OCI-LY7 (cell line): ENCODE data around the gene TMEM8B.

ENCODE experiments used
- CTCF ChIP-seq: fragments of 200-600 bp; sonication (generic); conservative IDR thresholded peaks from 2 replicates; pipeline ENCODE4 v1.5.1; 2014; ENCODE audit warnings: mild to moderate bottlenecking, antibody characterized with exemption, low read length, moderate library complexity, mixed read lengths
- EZH2phosphoT487 ChIP-seq: fragments of 200-600 bp; sonication (generic); IDR thresholded peaks from 2 replicates; pipeline ENCODE4 v1.6.1; 2018; ENCODE audit warnings: low read depth, borderline replicate concordance, mild to moderate bottlenecking, mixed run types, antibody characterized with exemption, low read length, moderate library complexity, mixed read lengths

GRCh38 chr9:35800530-35800929, 28.5 kb upstream of the TMEM8B start:
- TF ChIP-seq CTCF (no peak), EZH2phosphoT487 (no peak)
